Measurements from ENCODE around the gene CHMP2B.
"Not testable (repeated sequence)": the region's sequence is repeated elsewhere in the genome, so short reads cannot be mapped to it uniquely, and the experiment has no call there.

CHMP2B gene

GRCh38 chr3:87225659-87226058, 1.4 kb upstream of the CHMP2B start:
- in situ Hi-C loops (cut with MboI; ENCODE audit: low pct_unique_long_range_greater_than_20kb, low sequenced_read_pairs) = no loop called here
- no peak for DNase-seq

- in situ Hi-C loops (cut with MboI; ENCODE audit: low pct_unique_long_range_greater_than_20kb, low sequenced_read_pairs) = no loop called here
- no peak for DNase-seq
Observed at GRCh38 chr3:87227835-87228144, 681 bp downstream of the CHMP2B start.

GRCh38 chr3:87228316-87228715, 1.2 kb downstream of the CHMP2B start:
- in situ Hi-C loops (cut with MboI; ENCODE audit: low pct_unique_long_range_greater_than_20kb, low sequenced_read_pairs) = no loop called here
- no peak for DNase-seq

DNA sequence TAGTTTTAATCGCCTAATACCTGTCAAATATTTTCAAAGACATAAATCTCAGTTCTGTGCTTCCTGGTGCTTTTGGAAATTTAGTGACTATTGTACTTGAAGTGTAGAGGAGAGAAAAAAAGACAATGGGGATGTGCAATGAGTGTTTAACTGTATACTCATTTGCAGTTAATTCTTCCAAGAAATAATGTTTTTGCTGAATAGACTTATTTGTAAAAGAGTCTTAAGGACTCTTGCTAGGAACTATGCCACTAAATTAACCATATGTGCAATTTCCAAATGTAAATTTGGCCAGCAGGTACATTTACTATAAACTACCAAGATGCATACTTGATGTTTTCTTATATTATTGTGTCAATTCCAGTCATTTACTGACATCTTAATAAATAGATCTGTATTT, 2.0 kb downstream of the CHMP2B start:
- DNase-seq = no peak
- in situ Hi-C loops (cut with MboI; ENCODE audit: low pct_unique_long_range_greater_than_20kb, low sequenced_read_pairs) = no loop called here

GRCh38 chr3:87233805-87234204, 6.7 kb downstream of the CHMP2B start:
- in situ Hi-C loops (cut with MboI; ENCODE audit: low pct_unique_long_range_greater_than_20kb, low sequenced_read_pairs) = no loop called here
- no peak for DNase-seq

- in situ Hi-C loops (cut with MboI; ENCODE audit: low pct_unique_long_range_greater_than_20kb, low sequenced_read_pairs) = no loop called here
- DNase-seq = no peak
Observed at GRCh38 chr3:87236093-87236492, 9.0 kb downstream of the CHMP2B start.

DNA sequence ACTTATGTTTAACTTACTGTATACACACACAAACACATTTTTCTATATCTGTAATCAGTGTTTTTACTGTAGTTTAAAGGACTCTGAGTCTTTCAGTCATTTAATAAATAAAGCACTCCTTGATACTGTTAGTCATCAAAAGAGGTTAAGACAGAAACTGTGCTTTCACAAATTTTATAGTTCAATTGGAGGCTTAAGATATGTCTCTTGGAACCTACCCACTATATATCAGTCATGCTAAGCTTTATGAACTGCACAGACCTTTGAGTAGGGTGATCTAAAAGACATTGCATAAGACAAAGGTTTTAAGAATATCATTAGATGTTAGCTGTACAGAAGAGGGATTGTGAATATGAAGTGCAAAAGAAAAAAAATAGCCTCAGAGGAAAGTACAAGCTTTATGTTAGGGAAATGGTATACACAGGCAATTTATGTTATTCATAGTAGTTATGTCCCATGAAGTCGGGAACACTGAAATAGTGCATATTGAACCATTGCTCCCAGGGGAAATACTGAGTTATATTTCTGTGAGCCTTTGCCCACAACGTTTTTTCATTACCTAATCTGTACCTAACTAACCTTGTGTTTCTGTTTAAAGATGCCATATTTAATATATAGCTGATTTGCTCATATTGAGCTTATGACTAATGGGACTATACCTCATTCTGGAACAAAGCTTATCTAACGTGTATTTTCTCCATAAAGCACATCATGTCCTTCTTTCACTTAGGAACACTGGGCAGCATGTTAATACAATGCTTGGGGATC, 19.7 kb downstream of the CHMP2B start:
- in situ Hi-C loops (cut with MboI; ENCODE audit: low pct_unique_long_range_greater_than_20kb, low sequenced_read_pairs) = no loop called here
- DNase-seq = no peak

GRCh38 chr3:87247430-87247773, 20.3 kb downstream of the CHMP2B start:
- in situ Hi-C loops (cut with MboI; ENCODE audit: low pct_unique_long_range_greater_than_20kb, low sequenced_read_pairs) = no loop called here
- DNase-seq = no peak

GRCh38 chr3:87248231-87248630, 21.1 kb downstream of the CHMP2B start:
- DNase-seq; in situ Hi-C loops (cut with MboI; ENCODE audit: low pct_unique_long_range_greater_than_20kb, low sequenced_read_pairs): not testable (repeated sequence)

- no peak for DNase-seq
- in situ Hi-C loops (cut with MboI; ENCODE audit: low pct_unique_long_range_greater_than_20kb, low sequenced_read_pairs) = no loop called here
Observed at GRCh38 chr3:87248831-87249230, 21.7 kb downstream of the CHMP2B start.

DNA sequence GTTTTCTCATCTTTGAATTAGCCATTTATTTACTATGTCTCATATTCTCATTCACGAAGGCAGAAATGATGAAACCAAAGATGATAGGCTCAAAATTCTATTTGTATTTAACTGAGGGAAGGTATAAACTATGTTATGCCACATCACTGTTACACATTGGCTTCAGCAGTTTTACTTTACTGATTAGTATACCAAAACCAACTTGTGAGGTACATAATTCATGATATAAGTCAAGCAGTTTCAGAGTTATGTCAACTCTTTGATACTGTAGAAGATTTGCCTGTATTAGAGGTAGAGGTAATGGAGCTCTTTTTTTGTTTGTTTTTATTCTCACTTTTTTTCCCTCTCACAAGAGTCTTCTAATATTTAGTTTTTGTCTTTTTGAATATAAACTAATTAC, 22.9 kb downstream of the CHMP2B start:
- no peak for DNase-seq
- in situ Hi-C loops (cut with MboI; ENCODE audit: low pct_unique_long_range_greater_than_20kb, low sequenced_read_pairs) = no loop called here

DNA sequence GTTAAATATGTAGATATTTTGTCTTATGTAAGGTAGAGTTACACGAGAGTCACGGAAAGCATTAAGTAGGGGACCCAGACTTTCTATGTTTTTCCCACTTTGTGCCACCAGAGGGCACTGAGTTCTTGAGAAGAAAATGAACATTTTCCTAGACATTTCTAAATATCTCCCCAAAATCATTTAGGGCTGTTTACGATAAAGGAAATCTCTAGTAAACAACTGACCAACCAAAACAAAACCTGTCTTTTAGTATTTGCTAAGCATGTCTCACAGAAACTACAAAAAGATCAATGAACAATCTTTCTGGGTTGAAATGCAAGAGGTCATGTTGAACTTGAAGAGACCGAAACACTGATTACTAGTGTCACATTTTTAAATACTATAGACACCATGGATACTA, 33.2 kb downstream of the CHMP2B start:
- in situ Hi-C loops (cut with MboI; ENCODE audit: low pct_unique_long_range_greater_than_20kb, low sequenced_read_pairs) = no loop called here
- DNase-seq = peak; percentile 56

- in situ Hi-C loops (cut with MboI; ENCODE audit: low pct_unique_long_range_greater_than_20kb, low sequenced_read_pairs) = no loop called here
Observed at GRCh38 chr3:87261925-87262324, 34.8 kb downstream of the CHMP2B start.

DNA sequence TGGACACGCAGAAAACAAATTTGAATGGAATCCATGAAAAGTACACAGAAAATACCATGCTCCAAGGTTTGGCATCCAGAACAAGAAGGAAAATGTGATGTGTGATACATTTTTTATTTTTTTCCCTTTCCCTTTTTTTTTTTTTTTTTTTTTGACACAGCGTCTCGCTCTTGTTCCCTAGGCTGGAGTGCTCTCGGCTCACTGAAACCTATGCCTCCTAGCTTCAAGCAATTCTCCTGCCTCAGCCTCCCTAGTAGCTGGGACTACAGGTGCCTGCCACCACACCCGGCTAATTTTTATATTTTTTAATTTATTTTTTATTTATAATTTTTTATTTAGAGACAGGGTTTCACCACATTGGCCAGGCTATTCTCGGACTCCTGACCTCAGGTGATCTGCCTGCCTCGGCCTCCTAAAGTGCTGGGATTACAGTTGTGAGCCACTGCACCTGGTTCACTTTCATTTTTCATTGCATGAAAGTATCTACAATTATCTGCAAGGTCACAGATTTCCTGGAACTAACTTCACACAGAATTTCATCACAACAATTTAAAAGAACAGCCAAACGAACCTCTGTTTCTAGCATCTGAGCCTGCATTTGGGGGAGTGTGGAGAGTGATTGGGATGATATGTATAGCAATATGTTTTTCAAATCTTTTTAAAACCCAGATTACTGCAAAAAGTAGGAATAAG, 41.0 kb downstream of the CHMP2B start:
- in situ Hi-C loops (cut with MboI; ENCODE audit: low pct_unique_long_range_greater_than_20kb, low sequenced_read_pairs) = no loop called here

More at GRCh38 chr3:87261925-87262324, 34.8 kb downstream of the CHMP2B start:
- no peak for DNase-seq

DNA sequence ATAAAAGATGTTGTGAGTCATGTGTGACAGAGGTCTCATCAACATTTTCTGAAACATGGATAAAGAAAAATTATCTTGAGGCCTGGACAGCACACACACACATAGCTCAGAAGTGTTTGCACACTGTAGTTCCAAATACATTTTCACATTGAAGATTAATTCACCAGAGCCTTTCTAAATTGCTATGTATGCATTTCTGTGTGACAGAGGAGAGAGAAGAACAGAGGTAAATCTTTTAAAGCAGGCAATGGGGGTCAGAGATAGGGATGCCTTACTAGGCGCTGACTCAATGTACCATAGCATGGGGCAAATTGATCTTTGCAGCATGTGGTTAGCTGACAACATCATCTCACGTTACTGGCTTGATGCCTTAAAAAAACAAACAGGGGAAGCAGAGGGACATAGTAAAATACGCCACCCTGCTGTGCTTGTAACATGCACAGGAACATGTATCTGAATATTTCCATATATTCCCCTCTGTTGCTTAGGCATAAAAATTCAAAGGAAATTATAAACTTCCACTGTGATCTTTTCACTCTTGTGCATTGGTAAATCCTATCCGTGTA, 41.6 kb downstream of the CHMP2B start:
- in situ Hi-C loops (cut with MboI; ENCODE audit: low pct_unique_long_range_greater_than_20kb, low sequenced_read_pairs) = no loop called here
- peak; percentile 49 for DNase-seq

More for the DNA sequence above, 41.0 kb downstream of the CHMP2B start:
- peak; percentile 28 for DNase-seq

DNA sequence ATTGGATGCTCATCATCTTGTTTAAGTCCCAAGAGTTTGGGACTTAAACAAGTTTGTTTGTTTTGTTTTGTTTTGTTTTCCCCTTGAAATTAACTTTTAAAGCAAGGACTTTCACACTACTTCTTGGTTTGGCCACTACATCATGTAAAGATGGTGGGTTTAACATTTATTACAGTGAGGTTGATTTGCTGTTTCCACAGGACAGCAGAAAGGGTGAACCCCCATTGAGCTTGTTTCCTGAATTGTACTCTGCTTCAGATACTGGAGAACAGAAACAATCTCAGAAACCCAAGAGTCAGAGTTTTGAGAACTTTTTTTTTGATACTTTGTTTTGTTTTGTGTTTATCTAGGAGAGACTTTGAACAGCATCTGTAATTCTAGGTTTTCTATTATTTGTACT, 42.6 kb downstream of the CHMP2B start:
- in situ Hi-C loops (cut with MboI; ENCODE audit: low pct_unique_long_range_greater_than_20kb, low sequenced_read_pairs) = no loop called here
- peak; percentile 11 for DNase-seq

DNA sequence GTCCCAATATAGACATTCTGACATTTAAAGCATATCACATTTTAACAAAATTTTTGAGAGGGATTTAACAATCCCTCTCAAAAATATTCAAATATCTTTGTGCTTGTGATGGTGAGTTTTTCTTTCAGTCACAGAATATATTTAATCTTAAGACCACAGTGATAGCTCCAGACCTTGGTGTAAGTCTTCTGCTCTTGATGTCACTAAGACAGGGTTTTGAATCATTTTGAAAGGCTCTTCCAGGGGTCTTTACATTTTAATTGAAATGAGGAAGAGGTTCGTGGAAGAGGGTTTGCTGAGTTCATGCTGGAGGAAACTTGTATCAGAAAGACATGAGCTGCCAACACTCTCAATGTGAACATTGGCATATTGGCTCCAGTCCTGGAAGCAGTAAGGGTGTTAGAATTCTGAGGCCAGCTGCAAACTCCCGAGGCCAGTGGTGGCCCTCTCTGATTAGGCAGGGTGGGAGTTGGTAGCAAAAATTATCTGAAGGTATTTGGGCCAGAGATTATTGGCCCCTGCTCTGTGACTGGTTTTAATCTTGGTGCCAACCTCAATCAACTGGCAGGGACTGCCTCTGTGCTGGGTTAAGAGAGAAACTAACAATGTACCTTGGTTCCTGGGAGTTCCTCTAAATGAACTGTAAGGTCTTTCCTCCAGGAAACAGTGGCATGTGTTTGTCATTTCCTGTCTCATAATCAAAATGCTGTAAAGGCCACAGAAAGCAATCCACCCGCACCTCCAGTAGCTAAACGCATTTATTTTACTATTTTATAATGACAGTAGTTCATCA, 44.0 kb downstream of the CHMP2B start:
- in situ Hi-C loops (cut with MboI; ENCODE audit: low pct_unique_long_range_greater_than_20kb, low sequenced_read_pairs) = no loop called here
- peak; percentile 66 for DNase-seq

DNA sequence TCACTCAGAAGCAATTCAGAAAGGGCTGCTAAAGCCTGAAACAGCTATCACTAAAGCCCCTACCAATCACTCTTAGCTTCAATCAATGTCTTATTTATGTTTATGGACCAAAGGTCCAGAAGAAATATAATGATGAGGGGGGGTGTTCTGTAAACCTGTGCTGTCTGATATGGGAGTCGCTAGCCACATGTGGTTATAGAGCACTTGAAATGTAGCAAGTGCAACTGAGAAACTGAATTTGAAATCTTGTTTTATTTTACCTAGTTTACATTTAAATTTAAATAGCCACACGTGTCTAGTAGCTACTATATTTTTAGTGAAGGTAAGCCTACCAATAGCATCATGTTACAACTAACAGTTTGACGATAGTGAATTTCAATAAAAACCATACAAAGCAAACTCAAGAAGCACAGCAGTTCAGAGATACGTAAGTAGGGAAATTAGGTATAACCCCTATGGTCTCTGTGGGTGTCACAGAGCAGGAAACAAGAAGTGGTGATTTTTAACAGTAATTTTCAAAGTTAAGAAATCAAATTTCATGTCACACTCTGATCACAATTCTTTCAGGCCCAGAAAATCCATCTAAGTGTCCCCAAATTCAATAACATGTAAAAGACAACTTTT, 45.7 kb downstream of the CHMP2B start:
- DNase-seq = no peak
- in situ Hi-C loops (cut with MboI; ENCODE audit: low pct_unique_long_range_greater_than_20kb, low sequenced_read_pairs) = no loop called here

DNA sequence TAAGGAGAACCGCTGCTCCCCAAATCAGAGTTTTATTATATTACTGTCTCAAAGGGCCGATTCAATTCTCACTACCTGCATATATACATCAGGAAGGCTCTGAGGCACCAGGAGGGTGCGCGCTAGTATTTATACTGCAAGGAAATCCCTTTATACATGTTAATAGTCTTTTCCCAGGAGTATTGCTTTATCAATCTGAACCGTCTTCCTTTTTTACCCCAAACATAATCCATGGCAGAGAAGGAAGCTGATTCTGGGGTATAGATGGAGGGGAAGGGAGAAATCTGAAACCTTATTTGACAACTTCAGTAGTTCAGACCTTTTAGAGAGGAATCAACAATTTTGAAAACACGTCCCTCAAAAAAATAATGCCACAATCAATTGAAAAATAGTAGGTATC, 49.4 kb downstream of the CHMP2B start, which contains the start of gene POU1F1:
Gene POU1F1, minus strand, starts transcription at position 101 of the 400 bp plus-strand sequence. CDS start 122 bp downstream, outside the sequence.
- no peak for DNase-seq
- in situ Hi-C loops (cut with MboI; ENCODE audit: low pct_unique_long_range_greater_than_20kb, low sequenced_read_pairs) = no loop called here

Data from KBM-7 (cell line).